WTC11 (cell line): ENCODE data around the gene ARHGAP15. TPM values are rescaled to one million over a fixed set of nuclear protein-coding genes. Genes with fewer than 3 reads are reported as not detected.

Experiments used
- ATAC-seq: fragments of 200-7000 bp; cut with Tn5 transposase; 2 replicates; pipeline ENCODE4 v1.10.0; 2021; ENCODE audit warnings: mild to moderate bottlenecking, moderate library complexity
- CTCF ChIA-PET: fragments of 300-600 bp; sonication (Branson Sonifier 250); formaldehyde crosslinking; loops from one replicate; lab custom pipeline; 2021; ENCODE audit warnings: antibody characterized with exemption; lab: Charles Lee
- POLR2A ChIA-PET: fragments of 350-600 bp; sonication (Branson Sonifier 250); formaldehyde crosslinking; loops from one replicate; lab custom pipeline; 2021; ENCODE audit warnings: antibody characterized with exemption; lab: Charles Lee
- DNase-seq: peaks from one replicate; pipeline ENCODE4 v3.0.0; 2021; ENCODE audit warnings: low spot score
- H3K27ac Mint-ChIP-seq: 2 replicates; pipeline ENCODE4 v1.8.0; 2021; ENCODE audit warnings: mixed read lengths
- H3K27me3 Mint-ChIP-seq: 2 replicates; pipeline ENCODE4 v1.8.0; 2021; ENCODE audit warnings: low read depth, mild to moderate bottlenecking, moderate library complexity, mixed read lengths
- H3K36me3 Mint-ChIP-seq: 2 replicates; pipeline ENCODE4 v1.8.0; 2021; ENCODE audit warnings: mixed read lengths
- H3K4me1 Mint-ChIP-seq: 2 replicates; pipeline ENCODE4 v1.8.0; 2022; ENCODE audit warnings: mixed read lengths
- H3K4me3 Mint-ChIP-seq: 2 replicates; pipeline ENCODE4 v1.8.0; 2021; ENCODE audit warnings: mild to moderate bottlenecking, moderate library complexity, mixed read lengths
- H3K9me3 Mint-ChIP-seq: 2 replicates; pipeline ENCODE4 v1.8.0; 2021; ENCODE audit warnings: mixed read lengths
- AR ChIP-seq: fragments of 250-450 bp; sonication (Bioruptor Pico); IDR thresholded peaks from 2 replicates; pipeline ENCODE4 v1.9.0; 2021; ENCODE audit warnings: mild to moderate bottlenecking
- CTCF ChIP-seq: fragments of 200-600 bp; IDR thresholded peaks from 2 replicates; pipeline ENCODE4 v1.8.0; 2022; ENCODE audit warnings: antibody characterized with exemption
- ESRRA ChIP-seq: sonication (generic); formaldehyde crosslinking; IDR thresholded peaks from 2 replicates; pipeline ENCODE4 v1.8.1; 2022; ENCODE audit warnings: mild to moderate bottlenecking, missing genetic modification reagents, borderline replicate concordance
- FOXJ3 ChIP-seq: sonication (generic); formaldehyde crosslinking; IDR thresholded peaks from 2 replicates; pipeline ENCODE4 v1.9.0; 2021; ENCODE audit warnings: missing genetic modification reagents, mild to moderate bottlenecking, borderline replicate concordance
- JUN ChIP-seq: sonication (generic); formaldehyde crosslinking; IDR thresholded peaks from 2 replicates; pipeline ENCODE4 v1.8.0; 2023; ENCODE audit warnings: mild to moderate bottlenecking, missing genetic modification reagents
- KAT7 ChIP-seq: sonication (generic); formaldehyde crosslinking; IDR thresholded peaks from 2 replicates; pipeline ENCODE4 v1.8.1; 2023; ENCODE audit warnings: missing genetic modification reagents, mild to moderate bottlenecking, borderline replicate concordance
- PRDM15 ChIP-seq: sonication (generic); formaldehyde crosslinking; IDR thresholded peaks from 2 replicates; pipeline ENCODE4 v1.8.0; 2022; ENCODE audit warnings: missing genetic modification reagents
- PRRX2 ChIP-seq: fragments of 250-450 bp; sonication (Bioruptor Pico); IDR thresholded peaks from 2 replicates; pipeline ENCODE4 v1.8.0; 2021; ENCODE audit warnings: mild to moderate bottlenecking
- SMAD3 ChIP-seq: sonication (generic); formaldehyde crosslinking; IDR thresholded peaks from 2 replicates; pipeline ENCODE4 v1.8.0; 2022; ENCODE audit warnings: missing genetic modification reagents, mild to moderate bottlenecking, borderline replicate concordance
- TEAD4 ChIP-seq: sonication (generic); formaldehyde crosslinking; IDR thresholded peaks from 2 replicates; pipeline ENCODE4 v1.8.0; 2022; ENCODE audit warnings: mild to moderate bottlenecking, missing genetic modification reagents
- ZBTB43 ChIP-seq: sonication (generic); formaldehyde crosslinking; IDR thresholded peaks from 2 replicates; pipeline ENCODE4 v1.8.1; 2023; ENCODE audit warnings: mild to moderate bottlenecking, missing genetic modification reagents
- ZNF317 ChIP-seq: sonication (generic); formaldehyde crosslinking; IDR thresholded peaks from 2 replicates; pipeline ENCODE4 v1.8.1; 2023; ENCODE audit warnings: low read depth, mild to moderate bottlenecking, moderate library complexity, missing genetic modification reagents, borderline replicate concordance
- ZNF416 ChIP-seq: fragments of 250-450 bp; sonication (Bioruptor Pico); IDR thresholded peaks from 2 replicates; pipeline ENCODE4 v1.9.0; 2021; ENCODE audit warnings: mild to moderate bottlenecking, inconsistent platforms
- ZNF423 ChIP-seq: fragments of 250-450 bp; sonication (Bioruptor Pico); IDR thresholded peaks from 2 replicates; pipeline ENCODE4 v2.1.2; 2022; ENCODE audit warnings: mild to moderate bottlenecking, moderate library complexity
- ZNF425 ChIP-seq: fragments of 250-450 bp; sonication (Bioruptor Pico); conservative IDR thresholded peaks from 2 replicates; pipeline ENCODE4 v1.9.0; 2021; ENCODE audit warnings: mild to moderate bottlenecking
- total RNA-seq: library from RNA; stranded (reverse); gene quantifications from 3 replicates; pipeline ENCODE4 v1.2.3, GENCODE V29; 2021
- TF ChIP-seq, protein P1 (sequence below): sonication (generic); formaldehyde crosslinking; IDR thresholded peaks from 2 replicates; pipeline ENCODE4 v1.8.0; 2022; ENCODE audit warnings: mild to moderate bottlenecking, missing genetic modification reagents

Gene ARHGAP15
- total RNA-seq, 1 experiment from 2014 or later = 0.28 TPM

DNA sequence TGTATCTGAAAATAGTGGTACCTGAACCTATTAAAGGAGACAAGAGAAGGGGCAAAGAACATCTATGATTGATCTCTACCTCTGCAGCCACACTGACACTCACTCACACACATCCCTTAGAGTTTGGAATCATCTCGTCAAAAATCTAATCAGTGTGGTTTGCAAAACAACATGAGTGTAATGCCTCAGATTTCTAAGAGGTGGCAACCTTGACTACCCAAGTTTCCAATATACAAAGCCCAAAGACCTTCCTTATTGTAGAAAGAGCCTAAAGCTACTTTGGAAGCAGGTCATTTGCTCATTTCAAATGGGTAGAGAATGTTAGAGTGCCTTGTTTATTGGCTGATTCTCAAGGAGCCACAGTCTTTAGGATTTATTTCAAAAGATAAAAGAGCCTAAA lies 444.9 kb downstream of the ARHGAP15 start (continued):
- TF ChIP-seq CTCF = no peak
- TF ChIP-seq ZNF423 (CRISPR knock-in tag) = no peak
- no peak for TF ChIP-seq FOXJ3 (CRISPR knock-in tag)

GRCh38 chr2:143575340-143575739 lies 446.1 kb downstream of the ARHGAP15 start:
- ATAC-seq (peak; percentile 79), DNase-seq (peak; percentile 11)
- Mint-ChIP-seq H3K4me1 (peaks cover 28% of the 10 kb centered on the region), H3K27ac (no peak overlapping the region), H3K4me3 (no peak overlapping the region), H3K36me3 (no peaks in the 10 kb centered on the region), H3K9me3 (no peaks in the 10 kb centered on the region), H3K27me3 (no peaks in the 10 kb centered on the region)
- CTCF ChIA-PET = interaction anchor here (1.0 to 1.4 kb wide), 4 partner anchors 26 to 221 kb away, joined by 3 to 5 read pairs (median 4); no protein-coding TSS in a partner anchor
- TF ChIP-seq CTCF (peak; percentile 39; the same call in 1 of the 2 replicates), TEAD4 (CRISPR knock-in tag) (no peak), PRRX2 (CRISPR knock-in tag) (no peak)
- POLR2A ChIA-PET = no interaction called here

DNA sequence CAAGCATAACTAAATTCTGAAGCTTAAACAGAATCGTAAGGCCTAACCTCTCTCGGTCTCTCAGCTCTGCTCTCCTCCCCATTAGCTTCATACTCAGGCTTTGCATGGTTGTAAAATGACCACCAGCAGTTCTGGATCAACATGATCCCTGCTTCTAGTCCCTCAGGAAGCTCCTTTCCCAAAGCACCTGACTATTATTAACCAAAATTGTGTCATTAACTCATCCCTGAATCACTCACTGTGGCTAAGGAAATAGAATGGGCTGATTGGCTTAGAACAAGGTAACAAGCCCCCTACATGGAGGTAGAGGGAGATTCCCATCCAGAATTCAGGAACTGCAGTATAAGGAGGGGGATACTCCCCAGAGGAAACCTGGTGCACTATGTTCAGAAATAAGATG lies 448.3 kb downstream of the ARHGAP15 start:
- ATAC-seq = peak; percentile 87
- Mint-ChIP-seq H3K27me3 (no peaks in the 10 kb centered on the region), H3K36me3 (no peaks in the 10 kb centered on the region), H3K9me3 (no peaks in the 10 kb centered on the region), H3K4me1 (peaks cover 33% of the 10 kb centered on the region), H3K4me3 (no peak overlapping the region), H3K27ac (peak overlapping the region; percentile 71; the same call in 1 of the 2 replicates)
- no peak for DNase-seq
- TF ChIP-seq ZNF423 (CRISPR knock-in tag) (no peak), ZNF416 (no peak), ZNF317 (CRISPR knock-in tag) (no peak), ZBTB43 (CRISPR knock-in tag) (no peak), ESRRA (CRISPR knock-in tag) (no peak), KAT7 (CRISPR knock-in tag) (no peak), ZNF425 (CRISPR knock-in tag) (no peak), PRDM15 (CRISPR knock-in tag) (no peak), JUN (no peak), SMAD3 (CRISPR knock-in tag) (no peak), FOXJ3 (CRISPR knock-in tag) (no peak), AR (CRISPR knock-in tag) (no peak)
- TF ChIP-seq, protein P1, sequence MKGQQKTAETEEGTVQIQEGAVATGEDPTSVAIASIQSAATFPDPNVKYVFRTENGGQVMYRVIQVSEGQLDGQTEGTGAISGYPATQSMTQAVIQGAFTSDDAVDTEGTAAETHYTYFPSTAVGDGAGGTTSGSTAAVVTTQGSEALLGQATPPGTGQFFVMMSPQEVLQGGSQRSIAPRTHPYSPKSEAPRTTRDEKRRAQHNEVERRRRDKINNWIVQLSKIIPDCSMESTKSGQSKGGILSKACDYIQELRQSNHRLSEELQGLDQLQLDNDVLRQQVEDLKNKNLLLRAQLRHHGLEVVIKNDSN (CRISPR knock-in tag) = no peak
- ChIA-PET CTCF (no interaction called here), POLR2A (interaction anchor here (0.7 kb wide), 1 partner anchor 21 kb away, joined by 3 read pairs; no protein-coding TSS in a partner anchor)
